Measurements from ENCODE around the gene SREBF2.

DNA sequence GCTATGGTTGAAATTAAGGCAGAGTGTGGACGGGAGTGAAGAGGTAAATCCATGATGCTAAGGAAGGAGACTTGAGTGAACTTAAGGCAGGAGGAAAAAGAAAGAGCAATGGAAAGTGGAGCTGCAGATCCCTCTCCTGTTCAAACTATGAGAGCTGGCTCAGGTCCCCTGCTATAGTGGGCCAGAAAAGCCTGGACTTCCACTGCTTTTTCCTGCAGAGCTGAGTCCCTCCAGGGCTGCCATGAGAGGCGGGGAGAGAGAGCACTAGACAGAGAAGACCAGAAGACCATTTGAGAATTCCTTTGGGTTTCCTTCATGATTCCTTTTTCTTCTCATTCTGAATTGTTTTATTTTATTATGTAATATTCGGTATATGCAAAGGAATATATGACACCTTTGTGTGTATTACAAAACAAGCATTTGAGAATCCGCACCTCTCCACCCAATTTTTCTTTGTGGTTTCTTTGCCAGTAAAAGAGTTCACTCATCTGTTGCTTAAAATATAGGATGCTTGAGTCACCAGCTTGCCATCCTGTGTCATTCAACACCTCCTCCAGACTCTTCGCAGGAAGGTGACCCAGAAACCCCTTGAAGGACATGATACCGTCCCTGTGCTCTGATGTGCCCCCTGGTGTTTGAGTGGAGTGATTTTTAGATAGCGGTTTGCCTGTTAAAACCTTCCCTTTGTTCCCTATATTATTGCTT, 24.4 kb downstream of the SREBF2 start:
- TF ChIP-seq POLR2AphosphoS5 (IDR thresholded peaks at IDR 0.05; ENCODE audit: borderline replicate concordance, low read depth, low read length) (no peak), FOXP2 (optimal IDR thresholded peaks at IDR 0.05; ENCODE audit: control extremely low read depth, extremely low read length, insufficient read depth) (no peak)

Measured in SK-N-MC (cell line).